GM19438 (cell line): ENCODE results near the gene TNS3.
A peak's percentile ranks its signal among the peaks of the same experiment; 100 is the strongest.

ENCODE experiments used
- ATAC-seq: cut with Tn5 transposase; IDR thresholded peaks from one replicate; pipeline ENCODE4 v1.9.1; 2021; ENCODE audit warnings: low read depth; ENCODE audit not compliant: unreplicated experiment

The TNS3 gene

GRCh38 chr7:47583739-47584535 is 2.0 kb upstream of the TNS3 start:
- ATAC-seq = no peak

- ATAC-seq = no peak
Observed at GRCh38 chr7:47582764-47583738, 1.1 kb upstream of the TNS3 start.

- no peak for ATAC-seq
Observed at GRCh38 chr7:47581438-47581803, 490 bp downstream of the TNS3 start.

GRCh38 chr7:47580811-47581331 is 1.0 kb downstream of the TNS3 start:
- no peak for ATAC-seq

GRCh38 chr7:47580175-47580706 is 1.7 kb downstream of the TNS3 start:
- no peak for ATAC-seq

GRCh38 chr7:47579458-47579857 is 2.5 kb downstream of the TNS3 start:
- ATAC-seq = no peak

GRCh38 chr7:47578579-47579270 is 3.2 kb downstream of the TNS3 start:
- no peak for ATAC-seq

GRCh38 chr7:47577321-47577919 is 4.5 kb downstream of the TNS3 start:
- no peak for ATAC-seq

GRCh38 chr7:47576866-47577306 is 5.0 kb downstream of the TNS3 start:
- ATAC-seq = no peak

- ATAC-seq = no peak
Observed at GRCh38 chr7:47576031-47576865, 5.7 kb downstream of the TNS3 start.

GRCh38 chr7:47574482-47575329 is 7.2 kb downstream of the TNS3 start:
- peak; percentile 85 for ATAC-seq

- no peak for ATAC-seq
Observed at GRCh38 chr7:47573758-47574481, 8.0 kb downstream of the TNS3 start.

- no peak for ATAC-seq
Observed at GRCh38 chr7:47572939-47573757, 8.8 kb downstream of the TNS3 start.

GRCh38 chr7:47572094-47572445 is 9.8 kb downstream of the TNS3 start:
- ATAC-seq = no peak

- no peak for ATAC-seq
Observed at GRCh38 chr7:47571331-47572093, 10.4 kb downstream of the TNS3 start.

GRCh38 chr7:47570649-47571050 is 11.3 kb downstream of the TNS3 start:
- no peak for ATAC-seq
